ENCODE data around the gene GORASP1. TPM values are rescaled to one million over a fixed set of nuclear protein-coding genes. Genes with fewer than 3 reads are reported as not detected.

Gene GORASP1
- total RNA-seq, 1 experiment from 2014 or later: 43.6 TPM

- Mint-ChIP-seq H3K27me3 (ENCODE audit: insufficient read depth, unreplicated experiment) (no peaks in the 10 kb centered on the region), H3K27ac (ENCODE audit: unreplicated experiment) (no peak overlapping the region), H3K9me3 (ENCODE audit: unreplicated experiment) (no peaks in the 10 kb centered on the region), H3K4me1 (ENCODE audit: low read depth, unreplicated experiment) (no peaks in the 10 kb centered on the region), H3K4me3 (ENCODE audit: unreplicated experiment) (no peak overlapping the region), H3K36me3 (ENCODE audit: insufficient read depth, unreplicated experiment) (peaks cover 23% of the 10 kb centered on the region)
- Histone ChIP-seq H3K27me3 (replicated peaks; ENCODE audit: control insufficient read depth, insufficient read depth, low read length) (no peaks in the 10 kb centered on the region), H3K4me3 (ENCODE audit: low read depth, low read length) (no peak overlapping the region), H3K9me3 (no peaks in the 10 kb centered on the region), H3K4me1 (no peaks in the 10 kb centered on the region), H3K36me3 (ENCODE audit: control insufficient read depth, insufficient read depth, low read length) (peaks cover 1% of the 10 kb centered on the region)
- DNase-seq: no peak
- ChIA-PET POLR2A (no interaction called here), CTCF (no interaction called here)
- TF ChIP-seq CTCF (IDR thresholded peaks at IDR 0.05; ENCODE audit: insufficient read depth in 1 of 2, low read depth in 1 of 2, low read length in 1 of 2, severe bottlenecking in 1 of 2, unreplicated experiment in 1 of 2): no peak
- intact Hi-C loops (cut with micrococcal nuclease; ENCODE audit: unreplicated experiment): no loop called here
- BruUV-seq (replicated peaks): no TSS peak
Observed at GRCh38 chr3:39095778-39096177, 11.6 kb downstream of the GORASP1 start.

GRCh38 chr3:39094851-39095677, 12.4 kb downstream of the GORASP1 start:
- Mint-ChIP-seq H3K36me3 (ENCODE audit: insufficient read depth, unreplicated experiment) (peaks cover 23% of the 10 kb centered on the region), H3K4me1 (ENCODE audit: low read depth, unreplicated experiment) (no peaks in the 10 kb centered on the region), H3K27me3 (ENCODE audit: insufficient read depth, unreplicated experiment) (no peaks in the 10 kb centered on the region), H3K4me3 (ENCODE audit: unreplicated experiment) (no peak overlapping the region), H3K27ac (ENCODE audit: unreplicated experiment) (no peak overlapping the region), H3K9me3 (ENCODE audit: unreplicated experiment) (no peaks in the 10 kb centered on the region)
- intact Hi-C loops (cut with micrococcal nuclease; ENCODE audit: unreplicated experiment): no loop called here
- DNase-seq: no peak
- ChIA-PET CTCF (no interaction called here), POLR2A (no interaction called here)
- Histone ChIP-seq H3K4me1 (no peaks in the 10 kb centered on the region), H3K36me3 (ENCODE audit: control insufficient read depth, insufficient read depth, low read length) (peaks cover 1% of the 10 kb centered on the region), H3K9me3 (no peaks in the 10 kb centered on the region), H3K4me3 (ENCODE audit: low read depth, low read length) (no peak overlapping the region), H3K27me3 (replicated peaks; ENCODE audit: control insufficient read depth, insufficient read depth, low read length) (no peaks in the 10 kb centered on the region)
- BruUV-seq (replicated peaks): no TSS peak
- TF ChIP-seq CTCF (IDR thresholded peaks at IDR 0.05; ENCODE audit: insufficient read depth in 1 of 2, low read depth in 1 of 2, low read length in 1 of 2, severe bottlenecking in 1 of 2, unreplicated experiment in 1 of 2): no peak

GRCh38 chr3:39090922-39091321, 16.5 kb downstream of the GORASP1 start:
- Histone ChIP-seq H3K4me1 (no peaks in the 10 kb centered on the region), H3K9me3 (no peaks in the 10 kb centered on the region), H3K4me3 (ENCODE audit: low read depth, low read length) (no peak overlapping the region), H3K36me3 (ENCODE audit: control insufficient read depth, insufficient read depth, low read length) (no peaks in the 10 kb centered on the region), H3K27me3 (replicated peaks; ENCODE audit: control insufficient read depth, insufficient read depth, low read length) (no peaks in the 10 kb centered on the region)
- no peaks in the 10 kb centered on the region for H3K9me3 Mint-ChIP-seq (ENCODE audit: unreplicated experiment)
- CTCF ChIA-PET: no interaction called here
- H3K27ac Mint-ChIP-seq (ENCODE audit: unreplicated experiment): no peak overlapping the region
- BruUV-seq (replicated peaks): no TSS peak
- no peaks in the 10 kb centered on the region for H3K4me1 Mint-ChIP-seq (ENCODE audit: low read depth, unreplicated experiment)
- no peak overlapping the region for H3K4me3 Mint-ChIP-seq (ENCODE audit: unreplicated experiment)
- intact Hi-C loops (cut with micrococcal nuclease; ENCODE audit: unreplicated experiment): no loop called here
- POLR2A ChIA-PET: no interaction called here
- no peaks in the 10 kb centered on the region for H3K27me3 Mint-ChIP-seq (ENCODE audit: insufficient read depth, unreplicated experiment)
- DNase-seq: no peak
- H3K36me3 Mint-ChIP-seq (ENCODE audit: insufficient read depth, unreplicated experiment): peaks cover 34% of the 10 kb centered on the region
- no peak for TF ChIP-seq CTCF (IDR thresholded peaks at IDR 0.05; ENCODE audit: insufficient read depth in 1 of 2, low read depth in 1 of 2, low read length in 1 of 2, severe bottlenecking in 1 of 2, unreplicated experiment in 1 of 2)

All from Caco-2 (cell line).